H1 (cell line): ENCODE data around the gene ROBO2. TPM values are rescaled to one million over a fixed set of nuclear protein-coding genes. Genes with fewer than 3 reads are reported as not detected.

ENCODE experiments used
- CTCF ChIA-PET: fragments of 300-600 bp; sonication (Branson Sonifier 250); formaldehyde crosslinking; loops from one replicate; lab custom pipeline; 2021; ENCODE audit not compliant: partially characterized antibody; lab: Charles Lee
- POLR2A ChIA-PET: fragments of 300-600 bp; sonication (Branson Sonifier 250); formaldehyde crosslinking; loops from one replicate; lab custom pipeline; 2021; ENCODE audit warnings: inconsistent platforms; ENCODE audit not compliant: partially characterized antibody; lab: Charles Lee
- DNase-seq, 2 experiments: peaks; one replicate each; pipeline versions ENCODE4 v3.0.0 to v3.0.0-alpha.2; 2010 to 2022; ENCODE audit warnings: low spot score in 2 of 2, low read depth in 1 of 2, mixed read lengths in 1 of 2
- FAIRE-seq: peaks from 2 replicates; lab custom pipeline; 2011; peaks lifted over from hg19 to GRCh38; lab: Jason Lieb, UNC
- H2AFZ ChIP-seq: 2 replicates; pipeline ENCODE4 v1.8.1; 2012; ENCODE audit warnings: low read length, inconsistent platforms
- H2AK5ac ChIP-seq: 2 replicates; pipeline ENCODE4 v1.6.1; 2013; ENCODE audit warnings: low read depth, low read length
- H2BK120ac ChIP-seq: replicated peaks from 2 replicates; pipeline ENCODE3; 2013; ENCODE audit warnings: low read depth, low read length, inconsistent platforms
- H2BK12ac ChIP-seq: 2 replicates; pipeline ENCODE4 v1.6.1; 2013; ENCODE audit warnings: low read depth, low read length
- H2BK15ac ChIP-seq: 2 replicates; pipeline ENCODE4 v1.6.1; 2013; ENCODE audit warnings: low read length
- H2BK20ac ChIP-seq: 2 replicates; pipeline ENCODE4 v1.6.1; 2013; ENCODE audit warnings: low read length
- H2BK5ac ChIP-seq: 2 replicates; pipeline ENCODE4 v1.6.1; 2013; ENCODE audit warnings: low read depth, low read length
- H3K14ac ChIP-seq: 2 replicates; pipeline ENCODE4 v1.6.1; 2013; ENCODE audit warnings: inconsistent platforms; ENCODE audit not compliant: insufficient read length
- H3K18ac ChIP-seq: 2 replicates; pipeline ENCODE4 v1.6.1; 2013; ENCODE audit warnings: low read length; ENCODE audit errors: extremely low read depth
- H3K23ac ChIP-seq: 2 replicates; pipeline ENCODE4 v1.6.1; 2013; ENCODE audit warnings: inconsistent platforms; ENCODE audit not compliant: insufficient read length
- H3K23me2 ChIP-seq: 2 replicates; pipeline ENCODE4 v1.6.1; 2013; ENCODE audit warnings: low read depth, low read length
- H3K27ac ChIP-seq: 2 replicates; pipeline ENCODE4 v1.6.1; 2011; ENCODE audit warnings: low read depth, low read length, inconsistent platforms
- H3K27me3 ChIP-seq, 4 experiments: replicated peaks in 1 of 4; 1 replicate in 1 of 4; 2 replicates in 3 of 4; pipeline versions ENCODE4 v1.6.1 to v1.8.1; 2011 to 2013; ENCODE audit warnings: low read length in 3 of 4, mild to moderate bottlenecking in 3 of 4, inconsistent platforms in 2 of 4, mixed read lengths in 2 of 4, moderate library complexity in 1 of 4; ENCODE audit not compliant: control insufficient read depth in 3 of 4, insufficient read depth in 3 of 4; ENCODE audit errors: extremely low read depth in 1 of 4
- H3K36me3 ChIP-seq, 4 experiments: 2 replicates each; pipeline versions ENCODE4 v1.6.1 to v1.8.1; 2011 to 2013; ENCODE audit warnings: mild to moderate bottlenecking in 4 of 4, low read length in 3 of 4, moderate library complexity in 2 of 4, control low read depth in 1 of 4, inconsistent platforms in 1 of 4; ENCODE audit not compliant: insufficient read depth in 4 of 4, control insufficient read depth in 2 of 4
- H3K4ac ChIP-seq: replicated peaks from 2 replicates; pipeline ENCODE3; 2013; ENCODE audit warnings: low read length, low read depth, mixed read lengths, inconsistent platforms; ENCODE audit not compliant: insufficient read length
- H3K4me1 ChIP-seq, 4 experiments: replicated peaks in 1 of 4; 1 replicate in 1 of 4; 2 replicates in 3 of 4; pipeline versions ENCODE4 v1.6.1 to v1.8.1; 2011 to 2013; ENCODE audit warnings: low read length in 3 of 4, inconsistent platforms in 2 of 4, mixed read lengths in 1 of 4; ENCODE audit not compliant: insufficient read depth in 4 of 4, control insufficient read depth in 3 of 4
- H3K4me2 ChIP-seq, 2 experiments: 2 replicates each; pipeline versions ENCODE4 v1.6.1 to v1.8.1; 2011 to 2013; ENCODE audit warnings: low read depth in 2 of 2, low read length in 2 of 2, control low read depth in 1 of 2, inconsistent platforms in 1 of 2, mild to moderate bottlenecking in 1 of 2; ENCODE audit not compliant: insufficient read depth in 1 of 2
- H3K4me3 ChIP-seq, 4 experiments: fragments of 200-600, 300-600 bp in 1 of 4; sonication (generic), shearing (Covaris generic), sonication (Bioruptor Twin) in 1 of 4; 2 replicates each; pipeline versions ENCODE4 v1.5.1 to v1.8.1; 2011 to 2016; ENCODE audit warnings: low read length in 4 of 4, low read depth in 3 of 4, control low read depth in 2 of 4, inconsistent platforms in 2 of 4, mild to moderate bottlenecking in 2 of 4, mixed read lengths in 1 of 4, moderate library complexity in 1 of 4; ENCODE audit not compliant: insufficient read depth in 2 of 4; ENCODE audit errors: extremely low read depth in 1 of 4
- H3K56ac ChIP-seq: replicated peaks from 2 replicates; pipeline ENCODE3; 2013; ENCODE audit warnings: low read depth, mild to moderate bottlenecking, mixed read lengths, low read length, inconsistent platforms; ENCODE audit not compliant: insufficient read length
- H3K79me1 ChIP-seq: 2 replicates; pipeline ENCODE4 v1.6.1; 2013; ENCODE audit warnings: low read depth, low read length, control low read depth
- H3K79me2 ChIP-seq, 2 experiments: 2 replicates each; pipeline versions ENCODE4 v1.6.1 to v1.8.1; 2012 to 2013; ENCODE audit warnings: low read length in 2 of 2, mild to moderate bottlenecking in 2 of 2, inconsistent platforms in 1 of 2; ENCODE audit not compliant: insufficient read depth in 2 of 2, control insufficient read depth in 1 of 2
- H3K9ac ChIP-seq, 4 experiments: replicated peaks in 1 of 4; 1 replicate in 1 of 4; 2 replicates in 3 of 4; pipeline versions ENCODE4 v1.6.1 to v1.8.1; 2011 to 2013; ENCODE audit warnings: low read depth in 3 of 4, low read length in 3 of 4, control low read depth in 2 of 4, mild to moderate bottlenecking in 2 of 4, moderate library complexity in 2 of 4, inconsistent platforms in 1 of 4; ENCODE audit errors: extremely low read depth in 1 of 4
- H3K9me3 ChIP-seq, 2 experiments: 2 replicates each; pipeline versions ENCODE4 v1.6.1 to v1.8.1; 2012 to 2013; ENCODE audit warnings: mild to moderate bottlenecking in 2 of 2, moderate library complexity in 2 of 2, control low read depth in 1 of 2, inconsistent platforms in 1 of 2, low read depth in 1 of 2, low read length in 1 of 2, mixed read lengths in 1 of 2; ENCODE audit not compliant: insufficient read depth in 2 of 2
- H4K20me1 ChIP-seq, 2 experiments: replicated peaks in 1 of 2; 2 replicates each; pipeline versions ENCODE3 to v1.8.1; 2011 to 2013; ENCODE audit warnings: inconsistent platforms in 2 of 2, low read length in 2 of 2, mild to moderate bottlenecking in 1 of 2; ENCODE audit not compliant: insufficient read depth in 2 of 2, control insufficient read depth in 1 of 2
- H4K5ac ChIP-seq: 2 replicates; pipeline ENCODE4 v1.6.1; 2013; ENCODE audit warnings: low read length, low read depth, mixed read lengths, inconsistent platforms; ENCODE audit not compliant: insufficient read length
- H4K8ac ChIP-seq: 2 replicates; pipeline ENCODE4 v1.8.0; 2013; ENCODE audit warnings: mild to moderate bottlenecking, moderate library complexity, low read length, inconsistent platforms; ENCODE audit not compliant: insufficient read depth; ENCODE audit errors: extremely low read depth
- H4K91ac ChIP-seq: replicated peaks from 2 replicates; pipeline ENCODE3; 2013; ENCODE audit warnings: low read length, mixed read lengths, inconsistent platforms; ENCODE audit not compliant: insufficient read length
- CHD1 ChIP-seq: IDR thresholded peaks from 2 replicates; pipeline ENCODE4 v1.6.1; 2012; ENCODE audit warnings: low read depth, low read length, improper control_type of control experiment
- CTBP2 ChIP-seq: IDR thresholded peaks from 2 replicates; pipeline ENCODE4 v1.7.0; 2011; ENCODE audit warnings: borderline replicate concordance, mild to moderate bottlenecking, moderate library complexity, mixed read lengths, low read length; ENCODE audit not compliant: insufficient read depth, insufficient read length
- EZH2 ChIP-seq: fragments of 200-600 bp; sonication (generic); IDR thresholded peaks from 2 replicates; pipeline ENCODE4 v1.7.1; 2012; ENCODE audit warnings: low read depth, mild to moderate bottlenecking, moderate library complexity, low read length, inconsistent platforms; ENCODE audit not compliant: severe bottlenecking
- RFX5 ChIP-seq: IDR thresholded peaks from 2 replicates; pipeline ENCODE4 v1.6.1; 2011; ENCODE audit warnings: low read depth, low read length, improper control_type of control experiment, borderline replicate concordance
- SIN3A ChIP-seq, 2 experiments: IDR thresholded peaks in 1 of 2; conservative IDR thresholded peaks in 1 of 2; 2 replicates each; pipeline ENCODE4 v1.6.1; 2011 to 2012; ENCODE audit warnings: low read length in 2 of 2, improper control_type of control experiment in 1 of 2, low read depth in 1 of 2, mild to moderate bottlenecking in 1 of 2
- SP4 ChIP-seq: IDR thresholded peaks from 2 replicates; pipeline ENCODE4 v1.6.1; 2012; ENCODE audit warnings: low read length, inconsistent platforms
- SUZ12 ChIP-seq: fragments of 200-600 bp; sonication (generic); IDR thresholded peaks from 2 replicates; pipeline ENCODE4 v1.6.1; 2012; ENCODE audit warnings: mild to moderate bottlenecking, inconsistent platforms, low read length, moderate library complexity, mixed read lengths
- WGBS, 2 experiments: shearing (Covaris generic) in 1 of 2; methylation state at CpG; one replicate each; pipeline versions ENCODE4 v1.1.6 to v1.1.7; 2013 to 2015; ENCODE audit warnings: low lambda C conversion rate in 2 of 2, mixed read lengths in 2 of 2, inconsistent platforms in 1 of 2, low coverage in 1 of 2, missing lambda C conversion rate in 1 of 2; ENCODE audit not compliant: insufficient replicate concordance in 2 of 2, insufficient coverage in 1 of 2, insufficient read length in 1 of 2; ENCODE audit errors: extremely low coverage in 1 of 2, missing lambda C conversion rate in 1 of 2; 5-methylcytosine and 5-hydroxymethylcytosine counted together
- polyA plus RNA-seq, 7 experiments: library from polyadenylated mRNA; depleted of rRNA in 3 of 7; stranded (reverse) in 5 of 7; unstranded in 2 of 7; fragments of >200 nt in 5 of 7; fragments of 200-250 nt in 2 of 7; gene quantifications; 1 replicate in 5 of 7; 2 replicates in 1 of 7; 4 replicates in 1 of 7; pipeline versions ENCODE4 v1.2.1 to v1.2.3, GENCODE V29; 2011 to 2013; ENCODE audit warnings: missing spikeins in 2 of 7, mixed read lengths in 2 of 7
- total RNA-seq: library from RNA; stranded (reverse); fragmentation: NEBNext Ultra II Directional; extraction: Animal tissue kit (Norgen Biotek cat#: 25700); gene quantifications from 2 replicates; pipeline ENCODE4 v1.2.1, GENCODE V29; 2021

ROBO2 gene
- total and polyA plus RNA-seq, 2 of the 8 experiments (the other 6 are each of a cell fraction or from before 2014, with no cell fraction given) = 1.5 to 2.9 TPM

GRCh38 chr3:77456431-77456830 lies 416.5 kb downstream of the ROBO2 start:
- no peaks in the 10 kb centered on the region for H3K9me3 ChIP-seq
- no peaks in the 10 kb centered on the region for H3K79me2 ChIP-seq
- no peak for TF ChIP-seq CTBP2
- TF ChIP-seq SIN3A (conservative IDR thresholded peaks at IDR 0.05 in 1 of 2, IDR thresholded peaks at IDR 0.05 in 1 of 2; ENCODE audit: low read depth in 1 of 2, low read length in 2 of 2) = no peak
- TF ChIP-seq SUZ12 = no peak
- no peak for TF ChIP-seq CHD1
- no peak for TF ChIP-seq RFX5
- no peak for TF ChIP-seq EZH2
- TF ChIP-seq SP4 = no peak
- TF ChIP-seq, all 59 proteins: peak for 0
- no peak overlapping the region for H3K27ac ChIP-seq
- ChIA-PET POLR2A (no interaction called here), CTCF (no interaction called here)
- no peak overlapping the region for H2AFZ ChIP-seq
- H3K18ac ChIP-seq = no peak overlapping the region
- no peak overlapping the region for H3K23ac ChIP-seq
- H4K91ac ChIP-seq = no peak overlapping the region
- no peak overlapping the region for H3K9ac ChIP-seq
- no peaks in the 10 kb centered on the region for H3K36me3 ChIP-seq
- H2AK5ac ChIP-seq = no peak overlapping the region
- H3K4me2 ChIP-seq = no peak overlapping the region
- H3K56ac ChIP-seq = no peak overlapping the region
- no peaks in the 10 kb centered on the region for H3K79me1 ChIP-seq
- H4K8ac ChIP-seq = no peak overlapping the region
- FAIRE-seq = no peak
- no peak overlapping the region for H4K5ac ChIP-seq
- H3K14ac ChIP-seq = no peak overlapping the region
- H4K20me1 ChIP-seq = no peaks in the 10 kb centered on the region
- H3K4ac ChIP-seq = no peak overlapping the region
- DNase-seq = no peak
- no peaks in the 10 kb centered on the region for H3K27me3 ChIP-seq
- 46% methylated on average over 1 of the region's 1 CpG; no CpG with 5 or more reads in 1 of the 2 experiments for WGBS, 2 experiments
- no peak overlapping the region for H2BK15ac ChIP-seq
- no peak overlapping the region for H3K4me3 ChIP-seq
- H2BK120ac ChIP-seq = no peak overlapping the region
- H2BK12ac ChIP-seq = no peak overlapping the region
- H2BK5ac ChIP-seq = no peak overlapping the region
- no peaks in the 10 kb centered on the region for H3K23me2 ChIP-seq
- H2BK20ac ChIP-seq = no peak overlapping the region
- no peaks in the 10 kb centered on the region for H3K4me1 ChIP-seq
